Activated T-helper 2 cell treated with anti-CD3 and anti-CD28 coated beads, Interferon-gamma antibody, Interleukin-2, Interleukin-4, amounts not matched to agents 10 μg/mL and 5 μg/mL and 100 μg/mL, durations not matched to agents 14 hours and 24 hours and 36 hours (primary cell): Measurements from ENCODE around the gene TANC2. TPM values are rescaled to one million over a fixed set of nuclear protein-coding genes. Genes with fewer than 3 reads are reported as not detected.
"Not testable (repeated sequence)": the region's sequence is repeated elsewhere in the genome, so short reads cannot be mapped to it uniquely, and the experiment has no call there.

ENCODE experiments used
- DNase-seq: peaks from one replicate; pipeline ENCODE4 v3.0.0; 2021; ENCODE audit warnings: low spot score
- H3K27ac Mint-ChIP-seq: one replicate; pipeline ENCODE4 v1.8.0; 2021; ENCODE audit warnings: mixed read lengths
- H3K27me3 Mint-ChIP-seq: one replicate; pipeline ENCODE4 v1.8.0; 2021; ENCODE audit warnings: low read depth, mixed read lengths
- H3K36me3 Mint-ChIP-seq: one replicate; pipeline ENCODE4 v1.8.0; 2021; ENCODE audit warnings: low read depth, mixed read lengths
- H3K4me1 Mint-ChIP-seq: one replicate; pipeline ENCODE4 v1.8.0; 2021; ENCODE audit warnings: low read depth, mixed read lengths
- H3K4me3 Mint-ChIP-seq: one replicate; pipeline ENCODE4 v1.8.0; 2021; ENCODE audit warnings: low read depth, mild to moderate bottlenecking, moderate library complexity, mixed read lengths
- H3K9me3 Mint-ChIP-seq: one replicate; pipeline ENCODE4 v1.8.0; 2021; ENCODE audit warnings: mixed read lengths
- intact Hi-C: fragments of 100-400 bp; cut with micrococcal nuclease; formaldehyde crosslinking; loops from one replicate; pipeline ENCODE4 v1.15.1; 2023
- total RNA-seq: library from RNA; stranded (reverse); gene quantifications from 2 replicates; pipeline ENCODE4 v1.2.3, GENCODE V29; 2022

The TANC2 gene
- total RNA-seq, 1 donor from 2014 or later = 1.7 TPM

GRCh38 chr17:62968445-62968923, 2.4 kb downstream of the TANC2 start:
- Mint-ChIP-seq H3K4me1 (peaks cover 31% of the 10 kb centered on the region), H3K36me3 (no peaks in the 10 kb centered on the region), H3K9me3 (no peaks in the 10 kb centered on the region), H3K27ac (no peak overlapping the region), H3K27me3 (peaks cover 57% of the 10 kb centered on the region), H3K4me3 (peak overlapping the region; percentile 23)
- intact Hi-C loops = loop anchor here (1.0 to 5.0 kb wide), 4 partner anchors 265 to 906 kb away; no protein-coding TSS in a partner anchor
- DNase-seq = peak; percentile 44

- H3K36me3 Mint-ChIP-seq = no peaks in the 10 kb centered on the region
- H3K27ac Mint-ChIP-seq = no peak overlapping the region
- H3K27me3 Mint-ChIP-seq = peaks cover 43% of the 10 kb centered on the region
Observed at GRCh38 chr17:62970610-62971009, 4.6 kb downstream of the TANC2 start.

DNA sequence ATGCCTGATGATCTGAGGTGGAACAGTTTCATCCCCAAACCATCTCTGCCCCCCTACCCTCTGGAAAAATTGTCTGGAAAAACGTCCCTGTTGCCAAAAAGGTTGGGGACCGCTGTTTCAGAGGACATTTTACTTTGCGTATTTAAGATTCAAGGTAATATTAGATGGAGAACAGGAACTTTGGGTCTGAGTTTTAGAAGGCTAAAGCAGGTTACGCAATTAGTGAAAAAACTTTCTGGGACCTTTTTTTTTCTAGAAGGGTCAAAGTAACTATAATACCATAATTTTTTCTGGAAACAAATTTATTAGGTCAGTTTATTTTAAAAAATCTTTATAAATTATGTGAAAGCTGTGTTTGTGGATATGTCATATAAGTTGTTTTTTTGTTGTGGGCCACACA, 5.8 kb downstream of the TANC2 start:
- Mint-ChIP-seq H3K9me3 (no peaks in the 10 kb centered on the region), H3K36me3 (no peaks in the 10 kb centered on the region), H3K27ac (no peak overlapping the region), H3K4me3 (no peak overlapping the region), H3K4me1 (peaks cover 15% of the 10 kb centered on the region), H3K27me3 (peaks cover 40% of the 10 kb centered on the region)
- intact Hi-C loops = no loop called here
- no peak for DNase-seq

More at GRCh38 chr17:62970610-62971009, 4.6 kb downstream of the TANC2 start:
- Mint-ChIP-seq H3K4me1 (peaks cover 18% of the 10 kb centered on the region), H3K4me3 (no peak overlapping the region), H3K9me3 (no peaks in the 10 kb centered on the region)
- no peak for DNase-seq
- intact Hi-C loops = no loop called here

- intact Hi-C loops = no loop called here
- Mint-ChIP-seq H3K27ac (no peak overlapping the region), H3K36me3 (no peaks in the 10 kb centered on the region), H3K4me1 (no peaks in the 10 kb centered on the region), H3K9me3 (peaks cover 3% of the 10 kb centered on the region), H3K27me3 (peaks cover 22% of the 10 kb centered on the region), H3K4me3 (no peak overlapping the region)
- DNase-seq = no peak
Observed at GRCh38 chr17:62974788-62975187, 8.8 kb downstream of the TANC2 start.

DNA sequence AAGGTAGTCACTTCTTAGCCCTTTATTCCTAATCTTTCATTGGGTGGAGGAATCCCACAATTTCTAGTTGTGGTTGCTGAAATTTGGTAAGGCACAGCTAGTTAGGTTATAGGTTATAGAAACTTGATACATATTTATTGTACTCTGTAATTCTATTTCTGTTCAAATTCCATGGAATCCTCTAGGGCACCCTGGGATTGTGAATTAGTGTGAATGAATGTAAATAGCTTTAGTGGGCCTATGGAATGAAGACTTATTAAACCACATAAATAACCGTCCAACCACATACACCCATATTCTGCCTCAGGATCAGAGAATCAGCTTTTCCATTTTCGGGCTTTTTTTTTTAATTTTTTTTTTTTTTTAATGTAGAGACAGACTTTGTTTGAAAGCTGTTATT, 9.2 kb downstream of the TANC2 start:
- no peaks in the 10 kb centered on the region for H3K4me1 Mint-ChIP-seq
- H3K4me3 Mint-ChIP-seq = no peak overlapping the region
- H3K27ac Mint-ChIP-seq = no peak overlapping the region
- intact Hi-C loops = no loop called here
- H3K27me3 Mint-ChIP-seq = peaks cover 24% of the 10 kb centered on the region
- peaks cover 3% of the 10 kb centered on the region for H3K9me3 Mint-ChIP-seq
- H3K36me3 Mint-ChIP-seq = no peaks in the 10 kb centered on the region
- DNase-seq = no peak

GRCh38 chr17:62976643-62977231, 10.7 kb downstream of the TANC2 start:
- H3K36me3 Mint-ChIP-seq, H3K4me3 Mint-ChIP-seq, H3K9me3 Mint-ChIP-seq, H3K4me1 Mint-ChIP-seq, DNase-seq, H3K27ac Mint-ChIP-seq, intact Hi-C loops: not testable (repeated sequence)
- peaks cover 15% of the 10 kb centered on the region for H3K27me3 Mint-ChIP-seq

- no peaks in the 10 kb centered on the region for H3K4me1 Mint-ChIP-seq
- no peak overlapping the region for H3K4me3 Mint-ChIP-seq
Observed at GRCh38 chr17:62980842-62981241, 14.8 kb downstream of the TANC2 start.

DNA sequence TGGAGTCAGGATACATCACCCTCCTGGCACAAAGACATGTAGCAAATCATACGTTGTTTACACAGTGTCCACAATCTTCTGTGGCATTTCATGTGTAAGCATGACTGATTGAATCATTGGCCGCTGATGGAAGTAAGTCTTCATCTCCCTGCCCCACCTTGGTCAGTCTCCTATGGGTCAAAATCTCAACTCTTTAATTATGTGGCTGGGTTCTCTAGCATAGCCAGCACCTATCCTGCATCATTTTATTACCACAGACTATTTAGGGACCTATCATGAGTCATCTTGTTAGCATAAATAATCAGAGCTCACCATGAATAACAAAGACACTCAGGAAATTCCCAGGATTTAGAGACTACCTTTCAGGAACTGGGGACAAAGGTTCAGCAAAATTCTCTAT, 15.9 kb downstream of the TANC2 start:
- Mint-ChIP-seq H3K4me3 (no peak overlapping the region), H3K9me3 (peaks cover 3% of the 10 kb centered on the region), H3K27ac (no peak overlapping the region), H3K27me3 (peaks cover 7% of the 10 kb centered on the region), H3K4me1 (no peaks in the 10 kb centered on the region), H3K36me3 (no peaks in the 10 kb centered on the region)
- intact Hi-C loops = no loop called here
- no peak for DNase-seq

More at GRCh38 chr17:62980842-62981241, 14.8 kb downstream of the TANC2 start:
- H3K36me3 Mint-ChIP-seq = no peaks in the 10 kb centered on the region
- H3K27me3 Mint-ChIP-seq = peaks cover 7% of the 10 kb centered on the region
- intact Hi-C loops = no loop called here
- peaks cover 3% of the 10 kb centered on the region for H3K9me3 Mint-ChIP-seq
- no peak for DNase-seq
- H3K27ac Mint-ChIP-seq = no peak overlapping the region

GRCh38 chr17:62984801-62985200, 18.8 kb downstream of the TANC2 start:
- intact Hi-C loops = no loop called here
- H3K36me3 Mint-ChIP-seq = no peaks in the 10 kb centered on the region

GRCh38 chr17:62986549-62986948, 20.5 kb downstream of the TANC2 start:
- H3K4me3 Mint-ChIP-seq = no peak overlapping the region
- H3K9me3 Mint-ChIP-seq = no peaks in the 10 kb centered on the region
- no peaks in the 10 kb centered on the region for H3K36me3 Mint-ChIP-seq
- intact Hi-C loops = no loop called here
- peaks cover 5% of the 10 kb centered on the region for H3K27me3 Mint-ChIP-seq
- no peak for DNase-seq
- H3K27ac Mint-ChIP-seq = no peak overlapping the region
- no peaks in the 10 kb centered on the region for H3K4me1 Mint-ChIP-seq

More at GRCh38 chr17:62984801-62985200, 18.8 kb downstream of the TANC2 start:
- H3K9me3 Mint-ChIP-seq = no peaks in the 10 kb centered on the region
- no peak for DNase-seq
- no peak overlapping the region for H3K27ac Mint-ChIP-seq
- peaks cover 7% of the 10 kb centered on the region for H3K27me3 Mint-ChIP-seq
- no peaks in the 10 kb centered on the region for H3K4me1 Mint-ChIP-seq
- no peak overlapping the region for H3K4me3 Mint-ChIP-seq

- no peak overlapping the region for H3K4me3 Mint-ChIP-seq
- H3K4me1 Mint-ChIP-seq = no peaks in the 10 kb centered on the region
- H3K9me3 Mint-ChIP-seq = no peaks in the 10 kb centered on the region
- H3K27me3 Mint-ChIP-seq = peaks cover 5% of the 10 kb centered on the region
- intact Hi-C loops = no loop called here
- no peak for DNase-seq
- no peaks in the 10 kb centered on the region for H3K36me3 Mint-ChIP-seq
- H3K27ac Mint-ChIP-seq = no peak overlapping the region
Observed at GRCh38 chr17:62987136-62987535, 21.1 kb downstream of the TANC2 start.

DNA sequence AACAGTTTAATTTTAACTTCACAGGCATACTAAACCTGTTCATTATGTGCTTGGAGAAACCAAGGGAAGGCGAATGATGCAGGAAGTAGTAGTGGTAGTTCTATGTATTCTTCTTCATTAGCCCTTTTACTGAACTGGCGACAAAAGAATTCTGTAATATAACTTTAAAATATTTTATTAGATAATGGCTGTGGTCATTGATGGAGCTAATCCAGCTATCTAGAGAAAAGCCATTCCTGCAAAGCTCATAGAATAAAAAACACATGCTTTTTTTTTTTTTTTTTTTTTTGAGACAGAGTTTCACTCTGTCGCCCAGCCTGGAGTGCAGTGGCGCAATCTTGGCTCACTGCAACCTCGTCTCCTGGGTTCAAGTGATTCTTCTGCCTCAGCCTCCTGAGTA, 23.5 kb downstream of the TANC2 start:
- H3K27ac Mint-ChIP-seq = no peak overlapping the region
- H3K4me3 Mint-ChIP-seq = no peak overlapping the region
- peaks cover 2% of the 10 kb centered on the region for H3K27me3 Mint-ChIP-seq
- intact Hi-C loops = no loop called here
- no peak for DNase-seq
- H3K36me3 Mint-ChIP-seq = no peaks in the 10 kb centered on the region
- H3K9me3 Mint-ChIP-seq = no peaks in the 10 kb centered on the region
- no peaks in the 10 kb centered on the region for H3K4me1 Mint-ChIP-seq

DNA sequence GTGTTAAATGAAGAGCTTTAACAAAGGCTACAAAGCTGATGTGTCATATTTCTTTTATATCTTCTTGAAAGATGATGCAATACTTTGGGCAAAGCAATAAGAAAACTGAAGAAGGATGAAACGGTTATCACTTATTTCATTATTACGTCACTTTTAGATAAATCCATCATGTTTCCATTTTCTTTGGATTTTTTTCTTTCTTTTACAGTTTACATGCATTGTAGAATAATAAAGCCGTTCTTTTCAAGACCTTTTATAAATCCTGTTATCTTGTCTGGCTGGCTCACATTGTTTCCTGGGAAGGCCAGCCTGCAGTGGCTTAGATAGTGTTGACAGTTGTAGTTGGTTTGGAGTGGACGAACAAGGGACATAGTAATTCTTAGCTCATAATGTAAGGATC, 28.9 kb downstream of the TANC2 start:
- intact Hi-C loops = loop anchor here (2.0 kb wide), 1 partner anchor 412 kb away; no protein-coding TSS in a partner anchor
- H3K9me3 Mint-ChIP-seq = no peaks in the 10 kb centered on the region
- no peak overlapping the region for H3K27ac Mint-ChIP-seq
- peaks cover 2% of the 10 kb centered on the region for H3K27me3 Mint-ChIP-seq
- DNase-seq = no peak
- H3K36me3 Mint-ChIP-seq = no peaks in the 10 kb centered on the region
- no peak overlapping the region for H3K4me3 Mint-ChIP-seq
- no peaks in the 10 kb centered on the region for H3K4me1 Mint-ChIP-seq
